ENCODE results near the gene SNAI1.
"Not testable (repeated sequence)": the region's sequence is repeated elsewhere in the genome, so short reads cannot be mapped to it uniquely, and the experiment has no call there.

Gene SNAI1

GRCh38 chr20:50009521-50010454 lies 27.0 kb downstream of the SNAI1 start:
- DNase-seq (ENCODE audit: low read depth) = no peak
- TF ChIP-seq, protein P1, sequence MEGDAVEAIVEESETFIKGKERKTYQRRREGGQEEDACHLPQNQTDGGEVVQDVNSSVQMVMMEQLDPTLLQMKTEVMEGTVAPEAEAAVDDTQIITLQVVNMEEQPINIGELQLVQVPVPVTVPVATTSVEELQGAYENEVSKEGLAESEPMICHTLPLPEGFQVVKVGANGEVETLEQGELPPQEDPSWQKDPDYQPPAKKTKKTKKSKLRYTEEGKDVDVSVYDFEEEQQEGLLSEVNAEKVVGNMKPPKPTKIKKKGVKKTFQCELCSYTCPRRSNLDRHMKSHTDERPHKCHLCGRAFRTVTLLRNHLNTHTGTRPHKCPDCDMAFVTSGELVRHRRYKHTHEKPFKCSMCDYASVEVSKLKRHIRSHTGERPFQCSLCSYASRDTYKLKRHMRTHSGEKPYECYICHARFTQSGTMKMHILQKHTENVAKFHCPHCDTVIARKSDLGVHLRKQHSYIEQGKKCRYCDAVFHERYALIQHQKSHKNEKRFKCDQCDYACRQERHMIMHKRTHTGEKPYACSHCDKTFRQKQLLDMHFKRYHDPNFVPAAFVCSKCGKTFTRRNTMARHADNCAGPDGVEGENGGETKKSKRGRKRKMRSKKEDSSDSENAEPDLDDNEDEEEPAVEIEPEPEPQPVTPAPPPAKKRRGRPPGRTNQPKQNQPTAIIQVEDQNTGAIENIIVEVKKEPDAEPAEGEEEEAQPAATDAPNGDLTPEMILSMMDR (conservative IDR thresholded peaks at IDR 0.05; ENCODE audit: low read length) = no peak
- H3K4me3 ChIP-seq (ENCODE audit: low read length) = no peak overlapping the region

GRCh38 chr20:50011597-50011996 lies 28.8 kb downstream of the SNAI1 start:
- H3K4me3 ChIP-seq (ENCODE audit: low read length); DNase-seq (ENCODE audit: low read depth): not testable (repeated sequence)

DNA sequence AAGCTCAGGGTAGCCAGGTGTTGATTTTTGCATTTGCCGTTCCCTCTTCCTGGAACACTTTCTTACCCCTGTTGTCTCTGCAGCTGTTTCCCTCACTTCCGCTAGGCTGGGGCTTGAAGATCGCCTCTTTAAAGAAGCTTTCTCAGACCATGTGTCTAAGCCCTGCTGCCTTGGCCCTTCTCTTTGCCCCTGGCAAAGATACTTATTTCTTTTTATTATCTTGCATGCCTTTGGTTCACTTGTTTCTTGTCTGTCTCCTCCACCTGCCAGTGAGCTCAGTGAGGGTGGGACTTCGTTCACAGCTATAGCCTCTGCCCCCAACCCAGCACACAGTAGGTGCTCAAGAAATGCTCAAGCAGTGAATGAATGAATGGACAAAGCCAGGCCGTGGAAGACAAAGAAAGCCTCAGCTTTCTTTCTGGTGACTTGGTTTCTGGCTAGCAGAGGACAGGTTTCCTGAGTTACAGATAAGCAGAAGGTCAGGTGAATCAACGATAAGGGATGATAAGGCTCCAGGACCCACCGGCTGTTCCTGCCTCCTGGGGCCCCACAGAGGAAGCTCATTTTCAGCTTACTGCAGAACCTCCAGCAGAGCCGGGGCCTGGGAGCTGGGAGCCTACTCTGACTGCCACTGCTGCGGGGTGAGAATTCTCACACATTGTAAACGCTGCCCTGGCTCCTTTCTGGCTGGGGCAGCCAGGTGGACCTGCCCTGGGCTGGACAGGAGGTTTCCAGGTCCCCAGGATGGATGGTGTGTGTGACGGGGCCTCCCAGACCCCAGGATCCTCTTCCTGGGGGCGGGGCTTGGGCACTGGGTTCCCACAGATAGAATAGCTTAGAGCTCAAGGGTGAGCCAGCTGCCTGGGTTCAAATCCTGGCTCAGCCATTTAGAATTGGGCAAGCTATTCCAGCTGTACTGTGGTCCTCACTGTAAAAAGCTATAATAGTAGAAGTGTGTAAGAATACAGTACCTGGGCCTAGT lies 29.8 kb downstream of the SNAI1 start:
- no peak for DNase-seq (ENCODE audit: low read depth)
- no peak overlapping the region for H3K4me3 ChIP-seq (ENCODE audit: low read length)
- TF ChIP-seq, protein P1 (conservative IDR thresholded peaks at IDR 0.05; ENCODE audit: low read length) = no peak

GRCh38 chr20:50013976-50014375 lies 31.2 kb downstream of the SNAI1 start:
- TF ChIP-seq, protein P1 (conservative IDR thresholded peaks at IDR 0.05; ENCODE audit: low read length) = no peak
- H3K4me3 ChIP-seq (ENCODE audit: low read length) = no peak overlapping the region
- no peak for DNase-seq (ENCODE audit: low read depth)

- TF ChIP-seq, protein P1 (conservative IDR thresholded peaks at IDR 0.05; ENCODE audit: low read length) = no peak
- no peak for DNase-seq (ENCODE audit: low read depth)
- H3K4me3 ChIP-seq (ENCODE audit: low read length) = no peak overlapping the region
Measured at GRCh38 chr20:50014570-50015562, 32.1 kb downstream of the SNAI1 start.

DNA sequence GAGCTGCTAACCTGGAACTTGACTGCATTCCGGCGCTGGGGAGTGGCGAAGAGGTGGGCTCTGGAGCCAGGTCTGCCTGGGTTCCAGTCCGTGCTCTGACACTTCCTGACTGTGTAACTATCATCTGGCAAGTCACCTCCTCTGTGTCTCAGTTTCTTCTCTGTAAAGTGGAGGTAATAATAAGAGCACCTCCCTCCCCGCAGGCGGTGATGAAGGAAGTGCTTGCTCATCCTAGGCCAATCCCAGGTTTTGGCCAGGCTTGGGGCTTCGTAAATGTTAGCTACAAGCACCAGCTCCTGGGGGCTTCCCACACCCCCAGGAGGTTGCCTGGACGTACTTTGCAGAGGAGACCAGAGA lies 32.8 kb downstream of the SNAI1 start:
- TF ChIP-seq, protein P1 (conservative IDR thresholded peaks at IDR 0.05; ENCODE audit: low read length) = no peak
- no peak for DNase-seq (ENCODE audit: low read depth)
- H3K4me3 ChIP-seq (ENCODE audit: low read length) = no peak overlapping the region
